ENCODE results near the gene UNK.

UNK gene, protein sequence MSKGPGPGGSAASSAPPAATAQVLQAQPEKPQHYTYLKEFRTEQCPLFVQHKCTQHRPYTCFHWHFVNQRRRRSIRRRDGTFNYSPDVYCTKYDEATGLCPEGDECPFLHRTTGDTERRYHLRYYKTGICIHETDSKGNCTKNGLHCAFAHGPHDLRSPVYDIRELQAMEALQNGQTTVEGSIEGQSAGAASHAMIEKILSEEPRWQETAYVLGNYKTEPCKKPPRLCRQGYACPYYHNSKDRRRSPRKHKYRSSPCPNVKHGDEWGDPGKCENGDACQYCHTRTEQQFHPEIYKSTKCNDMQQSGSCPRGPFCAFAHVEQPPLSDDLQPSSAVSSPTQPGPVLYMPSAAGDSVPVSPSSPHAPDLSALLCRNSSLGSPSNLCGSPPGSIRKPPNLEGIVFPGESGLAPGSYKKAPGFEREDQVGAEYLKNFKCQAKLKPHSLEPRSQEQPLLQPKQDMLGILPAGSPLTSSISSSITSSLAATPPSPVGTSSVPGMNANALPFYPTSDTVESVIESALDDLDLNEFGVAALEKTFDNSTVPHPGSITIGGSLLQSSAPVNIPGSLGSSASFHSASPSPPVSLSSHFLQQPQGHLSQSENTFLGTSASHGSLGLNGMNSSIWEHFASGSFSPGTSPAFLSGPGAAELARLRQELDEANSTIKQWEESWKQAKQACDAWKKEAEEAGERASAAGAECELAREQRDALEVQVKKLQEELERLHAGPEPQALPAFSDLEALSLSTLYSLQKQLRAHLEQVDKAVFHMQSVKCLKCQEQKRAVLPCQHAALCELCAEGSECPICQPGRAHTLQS

DNA sequence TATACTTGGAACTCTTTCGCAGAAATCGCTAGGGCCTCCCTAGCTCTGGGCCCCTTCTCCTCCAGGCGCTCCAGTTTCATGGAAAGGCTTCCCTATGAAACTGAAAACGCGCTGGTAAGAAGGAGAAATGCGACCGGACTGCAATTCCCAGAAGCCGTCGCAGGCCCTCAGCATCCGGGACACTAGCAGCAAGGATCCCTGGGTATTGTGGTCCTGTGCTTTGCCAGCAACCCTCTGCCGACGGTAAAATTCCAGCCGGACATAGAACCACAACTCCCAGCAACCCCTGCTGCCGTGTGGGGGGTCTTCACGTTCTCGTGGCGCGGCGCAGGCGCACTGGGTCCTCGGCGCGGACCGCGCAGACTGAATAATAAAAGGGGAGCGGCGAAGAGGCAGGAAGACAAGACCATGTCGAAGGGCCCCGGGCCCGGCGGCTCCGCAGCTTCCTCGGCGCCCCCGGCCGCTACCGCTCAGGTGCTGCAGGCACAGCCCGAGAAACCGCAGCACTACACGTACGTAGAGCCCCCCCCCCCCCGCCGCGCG, at the start of gene UNK:
Gene UNK, plus strand, starts transcription at position 334 of the 543 bp plus-strand sequence. Its CDS starts 75 bp downstream, at position 409.
- in situ Hi-C loops (cut with MboI; ENCODE audit: low sequenced_read_pairs, unreplicated experiment): no loop called here
- DNase-seq (ENCODE audit: low spot score): peak; percentile 95
- TF ChIP-seq CTCF (IDR thresholded peaks at IDR 0.05; ENCODE audit: borderline replicate concordance, control extremely low read depth, extremely low read depth, insufficient read depth, missing control alignments): no peak

- no peak for DNase-seq (ENCODE audit: low spot score)
- in situ Hi-C loops (cut with MboI; ENCODE audit: low sequenced_read_pairs, unreplicated experiment): no loop called here
- no peak for TF ChIP-seq CTCF (IDR thresholded peaks at IDR 0.05; ENCODE audit: borderline replicate concordance, control extremely low read depth, extremely low read depth, insufficient read depth, missing control alignments)
These were observed 48.3 kb upstream of the UNK start for GRCh38 chr17:75736173-75736835.

GRCh38 chr17:75737133-75737962, 47.3 kb upstream of the UNK start:
- no peak for DNase-seq (ENCODE audit: low spot score)
- TF ChIP-seq CTCF (IDR thresholded peaks at IDR 0.05; ENCODE audit: borderline replicate concordance, control extremely low read depth, extremely low read depth, insufficient read depth, missing control alignments): no peak
- in situ Hi-C loops (cut with MboI; ENCODE audit: low sequenced_read_pairs, unreplicated experiment): no loop called here

DNA sequence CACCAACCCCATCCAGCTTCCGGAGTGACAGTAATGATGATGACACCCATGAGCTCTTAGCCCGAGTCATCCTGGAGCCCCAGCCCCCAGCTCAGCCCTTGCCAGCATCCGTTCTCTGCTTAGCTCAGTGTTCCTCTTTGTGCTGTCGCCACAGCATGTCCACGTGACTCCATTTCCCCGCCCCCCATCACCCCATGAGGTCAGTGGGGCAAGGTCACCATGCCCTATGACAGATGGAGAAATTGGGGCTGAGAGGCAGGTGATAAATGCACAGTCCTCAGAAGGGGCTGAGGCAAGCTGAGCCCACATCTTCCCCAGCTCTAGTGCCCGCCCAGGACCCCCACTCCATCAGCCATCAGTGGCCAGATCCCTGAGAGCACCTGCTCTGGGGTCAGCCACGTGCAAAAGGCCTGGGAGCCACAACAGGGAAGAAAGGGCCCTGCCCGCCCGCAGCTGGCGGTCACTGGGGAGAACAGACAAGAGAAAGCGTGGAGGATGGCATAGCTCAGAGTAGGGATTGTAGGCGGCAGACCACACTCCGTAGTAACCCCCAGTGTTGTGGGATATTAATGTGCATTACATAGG, 46.3 kb upstream of the UNK start:
- no peak for TF ChIP-seq CTCF (IDR thresholded peaks at IDR 0.05; ENCODE audit: borderline replicate concordance, control extremely low read depth, extremely low read depth, insufficient read depth, missing control alignments)
- in situ Hi-C loops (cut with MboI; ENCODE audit: low sequenced_read_pairs, unreplicated experiment): no loop called here
- no peak for DNase-seq (ENCODE audit: low spot score)

GRCh38 chr17:75739174-75739573, 45.4 kb upstream of the UNK start:
- no peak for TF ChIP-seq CTCF (IDR thresholded peaks at IDR 0.05; ENCODE audit: borderline replicate concordance, control extremely low read depth, extremely low read depth, insufficient read depth, missing control alignments)
- in situ Hi-C loops (cut with MboI; ENCODE audit: low sequenced_read_pairs, unreplicated experiment): no loop called here
- DNase-seq (ENCODE audit: low spot score): no peak

All from GM13976 (cell line).